ENCODE data around the gene SPATA22. TPM values are rescaled to one million over a fixed set of nuclear protein-coding genes. Genes with fewer than 3 reads are reported as not detected.

SPATA22 gene
- polyA plus RNA-seq, 2 of the 4 experiments (the other 2 are of a cell fraction), result not detected

GRCh38 chr17:3482852-3483251 is 11.2 kb upstream of the SPATA22 start (continued):
- TF ChIP-seq EP300 (IDR thresholded peaks at IDR 0.05), result no peak
- no peak for TF ChIP-seq HMGXB4 (CRISPR knock-in tag; IDR thresholded peaks at IDR 0.05; ENCODE audit: borderline replicate concordance)
- no peak for TF ChIP-seq FOSL2 (IDR thresholded peaks at IDR 0.05)
- TF ChIP-seq FOSL2 (CRISPR knock-in tag; IDR thresholded peaks at IDR 0.05), result no peak
- no peak for TF ChIP-seq PHF8 (IDR thresholded peaks at IDR 0.05; ENCODE audit: borderline replicate concordance, low read depth)
- TF ChIP-seq MAX (IDR thresholded peaks at IDR 0.05), result no peak
- no peak for TF ChIP-seq EHF (CRISPR knock-in tag; IDR thresholded peaks at IDR 0.05)

GRCh38 chr17:3479988-3480387 is 8.4 kb upstream of the SPATA22 start:
- no peak overlapping the region for H3K4me3 ChIP-seq
- peaks cover 9% of the 10 kb centered on the region; the same call in 2 of the 3 replicates for H3K4me1 ChIP-seq
- TF ChIP-seq MAZ (IDR thresholded peaks at IDR 0.05; ENCODE audit: borderline replicate concordance, low read depth, low read length) (no peak), USF2 (IDR thresholded peaks at IDR 0.05) (no peak), POLR2AphosphoS2 (conservative IDR thresholded peaks at IDR 0.05; ENCODE audit: low read length) (no peak), EHMT2 (IDR thresholded peaks at IDR 0.05; ENCODE audit: low read depth) (no peak), RCOR1 (IDR thresholded peaks at IDR 0.05; ENCODE audit: low read depth, low read length) (no peak)
- DNase-seq (ENCODE audit: low read depth in 1 of 2, low spot score in 1 of 2) (no peak), ATAC-seq (no peak), FAIRE-seq (no peak)
- POLR2A ChIA-PET, result no interaction called here
- 33% methylated on average over 3 of the region's 3 CpGs for WGBS (ENCODE audit: missing lambda C conversion rate)
- no peak overlapping the region for H3K27ac ChIP-seq
- no peak overlapping the region for H3K4me2 ChIP-seq
- CTCF ChIA-PET, result no interaction called here
- H3K9me3 ChIP-seq, result no peaks in the 10 kb centered on the region

- Histone ChIP-seq H3K27ac (peak within 1 kb of the TSS in 1 of 2 experiments; percentile 5; a peak in 1 of 6 replicates), H3K4me2 (peak within 1 kb of the TSS; percentile 57; the same call in 2 of the 3 replicates), H3K9me3 (no peaks in the 10 kb centered on the region), H3K4me3 (no peak within 1 kb of the TSS), H3K4me1 (peaks cover 25% of the 10 kb centered on the region; the same call in 2 of the 3 replicates)
- ChIA-PET CTCF (interaction anchor here (1.3 kb wide), 1 partner anchor 10 kb away, joined by 3 read pairs; no protein-coding TSS in a partner anchor), POLR2A (no interaction called here)
- DNase-seq (ENCODE audit: low read depth in 1 of 2, low spot score in 1 of 2) (no peak), FAIRE-seq (peak; percentile 36), ATAC-seq (no peak)
- TF ChIP-seq ESRRA (IDR thresholded peaks at IDR 0.05; ENCODE audit: borderline replicate concordance, low read length) (no peak), CEBPB (IDR thresholded peaks at IDR 0.05) (peak in 1 of 2 experiments; percentile 8; a peak in 1 of 4 replicates), TFCP2L1 (CRISPR knock-in tag; IDR thresholded peaks at IDR 0.05) (no peak), KDM1A (IDR thresholded peaks at IDR 0.05; ENCODE audit: low read depth) (no peak)
- WGBS (ENCODE audit: missing lambda C conversion rate), result 55% methylated on average over 7 of the region's 7 CpGs
These were observed 4.4 kb upstream of the SPATA22 start, which contains the start of gene ASPA for GRCh38 chr17:3475812-3476610. Gene ASPA, plus strand, starts transcription at chr17:3475997. Its CDS starts 163 bp downstream, at chr17:3476160.

- CTCF ChIA-PET, result no interaction called here
- 76% methylated on average over 4 of the region's 4 CpGs for WGBS (ENCODE audit: missing lambda C conversion rate)
- POLR2A ChIA-PET, result no interaction called here
- no peak for TF ChIP-seq CBX2 (IDR thresholded peaks at IDR 0.05; ENCODE audit: borderline replicate concordance, low read depth)
- TF ChIP-seq KDM5A (IDR thresholded peaks at IDR 0.05), result no peak
- TF ChIP-seq FOXS1 (CRISPR knock-in tag; IDR thresholded peaks at IDR 0.05), result no peak
- TF ChIP-seq HMGXB4 (CRISPR knock-in tag; IDR thresholded peaks at IDR 0.05; ENCODE audit: borderline replicate concordance), result no peak
- TF ChIP-seq BHLHE40 (IDR thresholded peaks at IDR 0.05; ENCODE audit: low read depth, low read length), result no peak
- TF ChIP-seq HOXB13 (CRISPR knock-in tag; IDR thresholded peaks at IDR 0.05; ENCODE audit: low read depth), result no peak
- TF ChIP-seq KDM1A (IDR thresholded peaks at IDR 0.05; ENCODE audit: low read depth), result no peak
- no peak for TF ChIP-seq HOXA7 (CRISPR knock-in tag; IDR thresholded peaks at IDR 0.05)
- no peak for TF ChIP-seq NPAS2 (CRISPR knock-in tag; IDR thresholded peaks at IDR 0.05; ENCODE audit: borderline replicate concordance)
- TF ChIP-seq NR3C1 (IDR thresholded peaks at IDR 0.05), result no peak
- no peak for TF ChIP-seq MAZ (IDR thresholded peaks at IDR 0.05; ENCODE audit: borderline replicate concordance, low read depth, low read length)
- TF ChIP-seq HES2 (IDR thresholded peaks at IDR 0.05), result no peak
- TF ChIP-seq E2F6 (IDR thresholded peaks at IDR 0.05; ENCODE audit: borderline replicate concordance, low read depth), result no peak
- no peak for TF ChIP-seq RCOR1 (IDR thresholded peaks at IDR 0.05; ENCODE audit: low read depth, low read length)
These were observed 3.6 kb upstream of the SPATA22 start for GRCh38 chr17:3475251-3475685.

More at GRCh38 chr17:3475251-3475685, 3.6 kb upstream of the SPATA22 start:
- Histone ChIP-seq H3K4me3 (no peak overlapping the region), H3K4me2 (no peak overlapping the region), H3K4me1 (peaks cover 25% of the 10 kb centered on the region; the same call in 2 of the 3 replicates), H3K9me3 (no peaks in the 10 kb centered on the region), H3K27ac (no peak overlapping the region; a peak in 1 of 6 replicates)
- ATAC-seq (no peak), DNase-seq (ENCODE audit: low read depth in 1 of 2, low spot score in 1 of 2) (no peak), FAIRE-seq (no peak)
